ENCODE results near the gene TTC28.

The TTC28 gene

DNA sequence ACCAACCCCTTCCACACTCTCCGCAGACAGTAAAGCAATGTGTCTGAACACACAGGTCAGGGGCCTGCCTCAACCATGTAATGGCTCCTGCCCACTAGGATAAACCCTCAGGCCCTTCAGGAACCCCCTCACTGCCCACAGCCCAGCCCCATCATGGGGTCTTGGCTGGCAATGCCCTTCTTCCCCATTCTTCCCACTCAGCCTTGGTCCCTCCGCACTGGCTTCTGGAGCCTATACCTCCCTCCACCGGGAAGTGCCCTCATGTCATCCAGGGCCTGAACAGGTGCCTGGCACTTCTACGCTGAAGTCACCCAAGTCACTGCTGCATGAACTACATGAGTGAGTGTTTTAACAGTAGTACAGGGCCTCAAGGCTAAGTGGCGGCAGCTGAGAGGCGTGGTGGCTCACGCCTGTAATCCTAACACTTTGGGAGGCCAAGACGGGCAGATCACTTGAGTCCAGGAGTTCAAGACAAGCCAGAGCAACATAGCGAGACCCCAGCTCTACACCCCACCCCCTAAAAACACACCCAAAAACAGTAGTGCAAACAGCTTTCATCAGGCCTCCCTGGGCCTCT, 685.8 kb downstream of the TTC28 start:
- no peak for DNase-seq

DNA sequence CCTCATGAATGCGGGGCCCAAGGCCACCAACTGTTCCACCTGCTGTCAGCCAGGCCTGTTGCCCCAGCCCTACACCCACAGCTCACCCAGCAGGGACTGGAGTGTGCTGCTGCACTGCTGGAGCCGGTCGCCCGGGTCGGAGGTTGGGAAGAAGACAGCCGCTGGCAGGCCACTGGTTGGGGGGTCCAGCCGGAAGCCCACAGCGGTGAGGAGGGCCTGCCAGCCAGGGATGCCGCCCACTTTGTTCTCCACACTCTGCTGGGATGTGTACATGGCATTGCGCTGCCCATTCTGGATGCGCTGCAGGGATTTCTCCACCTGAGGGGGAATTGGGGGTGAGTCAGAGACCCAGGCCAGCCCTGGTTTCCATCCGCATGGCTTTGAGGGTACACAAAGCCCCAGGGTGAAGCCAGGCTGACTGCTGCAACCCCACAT, 686.4 kb downstream of the TTC28 start:
- DNase-seq, result no peak

DNA sequence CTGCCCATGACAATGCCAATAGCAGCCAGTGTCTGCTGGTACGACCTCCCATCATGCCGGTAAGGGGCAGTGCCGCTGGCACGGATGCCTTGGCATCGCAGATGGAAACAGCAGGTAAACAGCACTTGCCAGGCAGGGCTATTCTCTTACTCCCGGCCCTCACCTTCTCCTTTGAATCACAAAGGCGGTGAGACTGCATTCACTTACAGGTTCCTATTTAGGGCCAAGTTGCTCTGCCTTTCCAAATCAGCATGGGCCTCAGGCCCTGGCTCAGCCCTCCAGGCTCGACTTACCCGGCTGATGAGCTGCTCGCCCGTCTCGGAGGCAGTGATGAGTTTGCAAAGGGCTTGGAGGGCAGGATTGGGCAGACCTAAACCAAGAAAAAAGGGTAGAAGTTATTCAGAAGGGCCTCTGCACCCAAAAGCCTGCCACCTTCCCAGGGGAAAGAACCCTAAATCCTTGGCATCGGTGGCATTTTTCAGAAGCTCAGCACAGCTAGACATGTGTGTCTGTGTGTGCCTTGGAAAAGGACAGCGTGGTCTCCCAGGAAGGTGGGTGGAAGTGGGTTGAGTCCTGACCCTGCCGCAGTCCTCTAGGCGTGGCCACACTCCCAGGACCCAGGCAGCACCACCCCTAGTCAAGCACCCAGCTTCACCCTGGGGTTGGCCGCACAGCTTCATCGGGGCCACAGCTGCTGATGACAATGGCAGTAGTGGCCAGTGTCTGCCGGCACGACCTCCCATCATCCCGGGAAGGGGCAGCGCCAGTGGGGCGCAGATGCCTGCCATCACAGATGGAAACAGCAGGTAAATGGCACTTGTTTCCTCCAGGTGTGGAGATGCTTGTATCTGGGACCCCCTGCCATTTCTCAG, 687.1 kb downstream of the TTC28 start:
- DNase-seq, result no peak

DNA sequence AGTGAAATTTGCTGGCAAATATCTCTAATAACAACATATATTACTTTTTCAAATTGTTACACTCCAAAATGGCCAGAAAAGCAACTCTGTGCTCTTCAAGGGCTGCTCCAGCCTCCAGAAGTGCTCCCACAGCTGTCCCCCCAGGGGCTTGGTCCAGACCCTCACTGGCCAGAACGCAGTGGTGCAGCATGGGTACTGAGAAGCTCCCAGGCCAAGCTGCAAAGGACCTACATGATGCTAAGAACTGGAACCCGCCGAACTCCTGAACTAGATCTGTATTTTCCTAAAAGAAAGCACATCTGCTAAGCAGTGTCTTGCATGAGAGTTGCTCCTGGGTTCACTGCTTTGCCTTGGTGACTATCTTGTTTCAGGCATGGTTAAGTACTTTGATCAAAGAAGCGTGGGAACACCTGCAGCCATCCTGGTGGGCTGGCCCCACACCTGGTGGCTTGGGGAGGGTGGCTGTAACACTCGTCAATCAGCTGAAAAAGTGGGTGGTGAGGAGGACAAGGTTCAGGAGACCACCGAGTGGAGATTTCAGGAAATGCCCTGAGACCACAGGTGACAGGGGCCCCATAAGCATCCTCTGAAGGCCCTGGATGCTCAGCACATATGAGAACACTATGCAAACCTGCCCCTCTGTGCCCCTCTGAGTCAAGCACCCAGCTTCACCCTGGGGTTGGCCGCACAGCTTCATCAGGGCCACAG, 687.9 kb downstream of the TTC28 start:
- DNase-seq, result no peak

DNA sequence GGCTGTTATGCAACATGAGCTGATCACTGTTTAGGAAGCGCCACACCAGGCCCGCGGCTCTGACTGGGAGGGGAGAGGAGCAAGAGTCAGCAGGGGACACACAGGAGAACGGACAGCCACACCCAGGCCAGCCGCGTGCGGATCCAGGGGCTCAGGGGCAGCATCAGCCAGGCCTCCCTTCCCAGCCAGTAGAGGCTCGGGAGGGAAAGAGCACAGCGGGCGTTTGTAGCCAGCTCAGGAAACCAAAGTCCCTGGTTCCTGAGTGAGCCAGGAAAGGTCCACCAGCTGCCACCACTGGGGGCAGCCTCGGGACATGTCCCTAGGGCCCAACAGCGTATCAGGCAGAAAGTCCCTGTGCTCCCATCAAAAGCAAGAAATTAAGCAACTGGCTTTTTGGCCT, 688.8 kb downstream of the TTC28 start:
- DNase-seq, result no peak

DNA sequence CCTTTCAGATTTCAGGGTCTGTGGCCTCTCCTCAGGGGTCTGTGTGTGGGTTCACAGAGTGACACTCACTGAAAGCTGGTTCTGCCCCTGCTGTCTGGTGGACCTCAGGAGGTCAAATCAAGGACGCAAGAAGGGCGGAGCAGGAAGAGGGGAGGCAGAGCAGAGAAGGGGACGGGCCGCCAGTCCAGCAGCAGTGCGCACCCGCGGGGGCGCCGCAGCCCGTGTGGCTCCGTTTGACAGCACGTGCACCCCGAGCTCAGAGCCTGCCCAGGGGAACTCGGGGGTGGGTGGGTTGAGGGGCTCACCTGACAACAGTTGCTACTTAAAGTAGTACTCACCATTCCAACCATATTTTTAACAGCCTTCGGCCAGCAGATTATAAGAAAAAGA, 689.2 kb downstream of the TTC28 start:
- DNase-seq, result no peak

DNA sequence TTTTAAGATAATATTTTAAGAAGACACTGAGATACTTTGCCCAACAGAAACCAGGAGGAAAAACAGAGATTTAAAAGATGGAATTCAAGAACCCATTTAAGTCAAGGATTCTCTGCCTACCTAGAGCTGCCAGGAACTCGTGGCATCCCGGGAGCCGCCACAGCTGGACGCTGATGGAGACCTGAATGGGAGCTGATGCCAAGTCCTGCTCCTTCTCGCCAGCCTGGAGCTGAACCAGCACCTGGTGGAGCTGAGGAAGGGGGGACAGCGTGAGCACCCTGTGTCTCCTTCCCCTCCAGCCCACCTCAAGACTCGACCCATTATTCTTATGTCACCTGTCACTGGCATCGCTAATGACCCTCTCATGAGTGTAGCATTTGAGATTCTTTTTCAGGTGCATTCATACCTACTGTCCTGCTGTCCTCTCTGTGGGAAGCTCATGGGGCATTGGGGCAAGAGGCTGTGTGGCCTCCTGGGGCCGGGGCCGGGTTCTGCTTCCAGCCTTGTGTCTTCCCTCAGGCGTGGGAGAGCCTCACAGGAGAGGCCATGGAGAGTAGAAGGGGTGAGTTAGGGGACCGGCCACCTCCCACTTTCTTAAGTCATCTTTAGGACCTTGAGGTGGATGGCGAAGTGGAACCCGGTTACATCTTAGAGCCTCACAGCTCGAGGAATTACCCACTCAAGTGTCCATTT, 689.7 kb downstream of the TTC28 start:
- no peak for DNase-seq

DNA sequence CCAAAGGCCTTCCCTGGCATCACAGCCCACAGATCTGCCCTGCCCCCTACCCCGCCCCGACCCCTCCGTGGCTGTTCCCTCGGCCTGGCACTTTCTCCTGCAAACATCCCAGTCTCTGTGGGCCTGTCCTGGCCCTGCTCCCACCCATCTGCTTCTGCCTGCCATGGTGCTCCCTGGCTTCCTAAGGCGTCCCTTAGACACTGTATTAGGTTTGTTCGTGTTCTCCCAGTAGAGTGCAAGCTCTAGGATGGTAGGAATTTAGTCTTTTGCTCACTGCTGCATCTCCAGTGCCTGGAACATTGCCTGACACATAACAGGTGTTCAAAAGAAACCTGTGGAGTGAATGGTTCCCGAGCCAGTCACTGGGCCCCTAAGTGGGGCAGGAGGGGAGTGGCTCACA, 690.9 kb downstream of the TTC28 start:
- DNase-seq, result no peak

DNA sequence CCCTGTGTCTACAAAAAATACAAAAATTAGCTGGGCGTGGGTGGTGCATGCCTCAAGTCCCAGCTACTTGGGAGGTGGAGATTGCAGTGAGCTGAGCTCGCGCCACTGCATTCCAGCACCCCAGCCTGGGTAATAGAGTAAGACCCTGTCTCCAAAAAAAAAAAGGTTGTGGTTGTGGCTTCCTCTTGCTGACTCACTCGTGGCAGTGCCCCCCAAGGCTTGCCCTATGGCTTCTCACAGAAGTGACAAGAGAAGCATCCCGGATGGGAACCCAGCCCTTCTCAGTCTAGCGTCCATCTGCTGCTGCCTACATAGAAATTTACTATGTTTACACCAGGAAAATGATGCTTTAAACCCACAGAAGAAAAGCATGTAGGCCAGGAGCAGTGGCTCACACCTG, 692.1 kb downstream of the TTC28 start:
- DNase-seq, result no peak

DNA sequence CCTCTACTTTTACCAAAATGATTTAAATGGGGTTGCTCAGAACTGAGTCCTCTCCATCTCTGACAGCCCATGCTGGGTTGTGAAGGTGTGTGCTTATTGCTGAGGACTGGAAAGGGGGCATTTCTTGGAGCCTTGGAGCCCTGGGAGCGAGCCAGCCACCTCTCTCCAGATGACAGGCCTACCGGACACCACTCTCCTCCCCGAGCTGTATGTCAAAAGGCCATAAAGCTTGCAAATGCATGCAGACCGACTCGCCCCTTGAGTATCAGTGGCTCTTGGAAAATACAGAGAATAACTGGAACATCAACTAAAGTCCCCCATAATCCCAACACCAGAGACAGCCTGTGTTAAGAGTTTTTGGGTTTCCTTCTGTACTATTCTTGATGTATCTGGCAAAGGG, 692.7 kb downstream of the TTC28 start:
- DNase-seq, result no peak

DNA sequence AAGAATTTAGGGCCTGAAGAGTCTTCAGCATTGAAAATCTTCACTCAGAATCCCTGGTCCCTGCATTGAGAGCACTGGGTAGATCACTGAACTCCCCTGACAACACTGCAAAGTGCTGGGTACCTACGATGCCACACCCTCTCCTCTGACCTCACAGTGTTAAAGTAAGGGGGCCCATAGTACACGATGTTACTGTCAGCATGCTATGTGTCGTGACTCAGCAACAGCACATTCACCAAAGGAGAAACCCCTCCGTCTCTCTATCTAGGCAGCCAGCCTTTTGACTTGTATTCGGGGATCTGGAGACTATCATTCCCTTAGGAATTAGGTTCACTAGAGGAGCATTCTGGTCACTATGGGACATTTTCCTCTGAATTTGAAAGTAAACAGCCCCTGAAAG, 693.2 kb downstream of the TTC28 start:
- no peak for DNase-seq

DNA sequence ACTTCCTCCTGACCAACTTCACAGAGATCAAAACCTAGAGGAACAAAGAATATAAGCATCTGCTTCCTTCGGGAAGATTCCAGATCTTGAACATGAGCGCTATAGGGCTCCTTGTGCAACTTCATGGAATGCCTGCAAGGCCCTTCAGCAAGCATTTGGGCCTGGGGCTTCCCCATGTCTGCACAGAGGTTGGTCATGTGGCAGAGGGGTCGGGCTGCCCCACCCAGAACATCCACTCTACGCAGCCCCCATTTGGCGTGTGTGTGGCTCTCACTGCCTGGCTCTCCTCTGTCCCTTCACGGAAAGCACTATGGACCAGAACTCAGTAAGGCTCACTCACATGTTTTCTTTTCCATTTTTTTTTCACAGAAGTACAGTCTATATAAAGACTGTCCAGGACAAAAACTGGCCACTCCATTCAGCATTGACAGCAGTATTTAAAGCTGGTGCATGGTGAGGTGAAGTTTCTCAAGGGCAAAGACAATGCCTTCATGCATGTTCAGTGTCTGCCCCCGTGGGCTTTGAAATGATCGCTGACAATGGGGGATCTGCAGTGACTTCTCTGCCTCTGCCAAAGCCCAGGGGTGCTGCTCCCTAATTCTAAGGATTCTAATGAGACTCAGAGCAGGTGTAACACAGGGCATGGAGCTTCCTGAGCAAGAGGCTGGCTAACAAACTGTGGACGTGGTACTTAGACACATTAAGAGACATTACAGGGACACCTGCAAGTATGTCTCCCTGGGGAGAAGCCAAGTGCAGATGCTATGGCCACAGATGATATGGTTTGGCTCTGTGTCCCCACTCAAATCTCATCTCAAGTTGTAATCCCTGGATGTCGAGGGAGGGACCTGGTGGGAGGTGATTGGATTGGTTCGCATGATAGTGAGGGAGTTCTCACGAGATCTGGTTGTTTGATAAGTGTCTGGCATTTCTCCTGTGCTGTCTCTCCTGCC, 694.0 kb downstream of the TTC28 start:
- DNase-seq, result no peak

DNA sequence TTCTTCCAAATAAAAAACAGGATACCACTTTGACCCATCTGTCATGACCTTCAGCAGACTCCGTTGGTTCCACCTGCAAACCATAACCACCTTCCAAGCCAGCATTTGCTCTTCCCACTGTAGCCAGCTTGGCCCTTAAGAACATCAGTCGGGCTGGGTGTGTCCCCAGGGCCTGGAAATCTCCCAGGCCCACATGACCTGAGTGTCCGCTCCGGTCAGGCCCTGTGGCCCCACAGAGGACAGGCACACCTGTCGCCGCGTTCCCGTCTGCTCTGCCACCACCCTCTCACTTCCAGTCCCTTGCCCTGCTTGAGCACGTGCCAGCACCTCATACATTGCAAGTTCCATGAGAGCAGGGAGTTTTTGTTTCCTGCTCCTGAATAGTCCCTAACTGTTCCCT, 694.9 kb downstream of the TTC28 start:
- DNase-seq, result no peak

DNA sequence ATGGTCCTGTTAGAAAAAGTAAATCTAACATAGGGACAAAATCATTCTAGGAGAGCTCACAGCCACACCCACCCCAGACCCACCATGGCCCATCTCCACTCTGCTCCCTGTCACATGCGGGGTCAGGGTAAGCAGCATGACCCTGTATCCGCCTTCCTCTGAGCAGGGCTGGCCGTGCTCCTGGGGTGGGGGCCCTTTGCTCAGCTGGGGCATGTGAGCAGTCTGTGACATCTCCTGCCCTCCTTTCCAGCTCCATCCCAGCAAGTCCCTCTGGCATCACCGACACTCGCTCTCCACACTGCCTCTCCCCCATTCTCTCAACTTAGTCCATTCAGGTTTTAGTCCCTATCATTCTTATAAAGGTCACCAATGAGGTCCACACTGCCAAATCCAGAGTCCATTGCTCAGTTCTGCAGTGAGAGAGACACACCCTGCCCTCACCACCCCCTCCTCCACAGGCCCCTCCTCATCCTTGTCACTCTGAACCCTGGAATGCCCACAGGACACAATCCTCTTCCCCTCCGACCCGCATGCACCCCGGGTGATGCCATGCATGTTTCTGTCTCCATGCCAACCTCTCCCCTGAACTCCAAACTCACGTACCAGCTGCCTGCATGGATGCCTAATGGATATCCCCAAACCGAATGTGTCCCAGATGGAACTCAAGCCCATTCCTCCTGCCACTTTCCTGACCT, 695.5 kb downstream of the TTC28 start:
- DNase-seq, result no peak

DNA sequence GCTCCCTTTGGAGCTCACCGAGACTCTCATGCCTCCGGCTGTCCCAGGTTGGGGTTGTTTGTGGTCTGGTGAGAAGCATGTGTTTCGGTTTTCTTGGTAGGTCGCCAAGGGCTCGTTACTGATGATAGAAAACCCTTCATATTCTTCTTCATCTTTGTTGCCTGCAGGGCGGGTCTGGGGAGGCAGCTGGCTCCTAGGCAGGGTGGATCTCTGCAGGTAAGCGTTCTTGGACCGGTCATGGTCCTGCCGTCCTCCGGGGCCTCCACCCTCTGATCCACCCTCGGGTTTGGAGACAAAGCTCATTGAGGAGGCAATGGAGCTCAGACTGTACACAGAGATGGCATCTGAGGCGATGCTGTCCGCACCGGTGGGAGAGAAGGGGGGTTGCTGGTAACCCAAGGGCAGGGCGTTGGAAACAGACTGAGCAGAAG, 696.3 kb downstream of the TTC28 start:
- DNase-seq, result no peak

DNA sequence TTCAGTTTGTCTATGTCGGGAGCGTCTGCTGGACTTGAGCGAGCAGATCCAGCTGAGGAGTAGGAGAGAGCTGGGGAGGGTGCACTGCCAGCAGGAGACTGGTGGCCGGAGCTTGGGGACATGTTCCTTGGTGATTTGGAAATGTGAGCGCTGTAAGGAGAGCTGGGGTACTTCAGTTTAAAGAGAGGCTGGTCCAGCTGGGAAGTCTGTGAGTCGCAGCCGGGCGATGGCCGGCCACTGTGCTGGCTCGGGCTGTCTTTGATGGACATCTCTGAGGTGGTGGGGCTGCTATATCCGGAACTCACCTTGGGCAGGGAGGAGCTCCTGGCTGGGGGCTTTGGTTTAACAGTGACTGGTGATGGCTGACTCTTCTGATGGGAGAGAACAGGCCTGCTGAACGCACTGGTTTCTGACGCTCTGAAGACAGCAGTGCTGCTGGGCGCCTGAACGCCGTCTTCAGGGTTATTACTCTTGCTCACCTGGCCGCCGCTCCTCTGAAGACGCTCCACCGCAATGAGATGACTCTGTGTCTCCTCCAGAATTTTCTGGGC, 696.9 kb downstream of the TTC28 start:
- DNase-seq, result no peak

DNA sequence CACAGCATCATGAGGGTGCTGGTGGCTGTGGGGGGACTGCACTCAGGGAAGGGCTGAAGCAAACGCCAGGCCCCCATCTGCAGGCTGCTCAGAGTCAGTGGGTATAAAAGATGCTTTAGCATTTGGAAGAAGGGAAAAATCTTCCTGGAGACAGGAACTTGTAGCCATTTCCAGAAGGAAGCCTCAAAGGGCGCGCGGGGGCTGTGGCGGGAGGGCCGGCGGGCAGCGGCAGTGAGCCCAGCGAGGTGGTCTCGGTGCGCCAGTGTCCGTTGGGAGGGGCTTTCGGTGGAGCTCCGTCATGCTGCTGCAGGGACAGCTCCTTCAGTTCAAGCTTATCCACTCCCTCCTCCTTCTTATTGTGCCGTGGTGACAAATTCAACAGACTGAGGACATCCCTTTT, 697.5 kb downstream of the TTC28 start:
- no peak for DNase-seq

DNA sequence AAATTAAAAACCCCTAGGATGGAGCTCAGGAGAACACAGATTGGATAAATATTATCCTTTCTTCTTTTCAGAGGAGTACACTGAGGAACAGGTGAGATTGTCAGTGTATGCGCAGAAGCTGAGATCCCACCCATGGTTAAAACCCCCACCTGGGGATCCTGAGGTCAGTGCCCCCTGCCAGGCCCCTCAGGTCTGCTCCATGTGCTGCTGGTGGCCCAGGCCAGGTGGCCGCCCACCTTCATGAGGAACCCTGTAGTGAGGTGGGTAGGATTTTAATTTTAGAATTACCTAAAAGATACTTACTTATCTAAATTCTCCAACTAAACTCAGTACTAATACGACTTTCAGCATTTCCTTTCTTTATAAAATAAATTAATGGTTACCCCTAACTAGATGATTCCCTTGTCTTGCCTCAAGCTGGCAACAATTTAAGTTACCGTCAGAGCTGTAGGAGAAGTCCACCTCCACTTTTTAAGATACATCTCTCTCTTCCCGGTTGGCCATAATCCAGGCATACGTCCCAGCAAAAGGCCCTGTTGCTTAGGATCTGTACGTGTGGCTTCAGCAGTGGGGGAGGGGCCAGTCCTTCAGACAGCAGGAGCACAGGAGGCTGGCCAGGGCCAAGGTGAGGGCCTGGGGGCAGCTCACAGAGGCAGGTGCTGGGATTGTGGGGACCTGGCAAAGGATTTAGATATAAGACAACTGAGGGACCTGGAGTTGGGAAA, 699.1 kb downstream of the TTC28 start:
- DNase-seq, result no peak

DNA sequence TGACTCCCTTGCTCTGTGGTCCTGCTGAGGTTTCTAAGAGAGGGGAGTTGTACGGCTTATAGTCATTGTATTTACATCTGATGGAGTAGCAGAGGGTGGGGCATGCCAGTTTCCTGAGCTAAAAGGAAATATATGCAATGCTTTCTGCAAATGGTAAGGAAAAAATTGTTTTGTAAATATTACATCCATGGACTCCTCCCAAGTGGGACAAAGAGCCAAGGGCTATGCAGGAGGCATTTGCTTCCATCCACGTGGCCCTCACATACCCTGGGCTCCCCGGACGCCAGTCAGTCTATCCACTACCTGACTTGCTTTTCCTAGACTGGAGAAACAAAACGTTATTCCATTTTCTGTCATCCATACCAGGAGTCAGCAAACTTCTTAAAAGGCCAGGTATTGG, 700.8 kb downstream of the TTC28 start:
- no peak for DNase-seq

DNA sequence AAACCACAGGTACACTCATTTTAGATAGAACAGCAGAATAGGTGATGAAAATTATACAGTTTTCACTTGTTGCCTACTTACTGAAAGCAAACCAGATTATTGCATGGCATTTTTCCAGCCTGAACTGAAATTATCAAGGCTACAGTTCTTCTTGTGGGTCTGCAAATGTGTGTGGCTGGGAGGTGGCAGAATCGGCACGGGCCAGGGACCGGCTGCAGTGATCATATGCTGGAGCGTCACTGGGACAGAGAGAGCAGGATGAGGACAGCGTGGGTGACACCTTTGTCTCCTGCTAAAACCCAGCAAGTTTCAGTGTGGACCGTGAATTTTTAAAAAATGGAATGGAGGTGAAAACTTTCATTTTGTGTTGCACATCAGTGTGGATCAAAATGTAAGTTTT, 701.3 kb downstream of the TTC28 start:
- DNase-seq, result no peak

DNA sequence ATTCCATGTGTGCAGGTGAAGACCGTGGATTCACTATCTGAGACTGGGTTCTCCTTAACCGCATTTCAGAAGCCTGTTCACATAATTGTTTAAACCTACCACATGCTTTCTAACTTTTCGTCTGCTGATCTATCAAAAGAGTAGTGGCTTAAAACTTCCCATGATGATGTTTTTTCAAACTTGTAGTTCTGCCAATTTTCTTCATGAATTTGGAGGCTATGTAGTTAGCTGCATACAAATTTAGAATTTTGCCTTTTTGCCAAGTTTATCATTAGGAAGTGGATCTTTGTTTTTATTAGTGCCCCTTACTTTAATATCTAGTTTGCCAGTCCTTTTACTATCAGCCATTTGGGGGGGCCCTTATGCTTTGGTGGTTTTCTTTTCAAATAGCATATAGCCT, 703.1 kb downstream of the TTC28 start:
- DNase-seq, result no peak
